ENCODE data around the gene DNAH1.

The DNAH1 gene

DNA sequence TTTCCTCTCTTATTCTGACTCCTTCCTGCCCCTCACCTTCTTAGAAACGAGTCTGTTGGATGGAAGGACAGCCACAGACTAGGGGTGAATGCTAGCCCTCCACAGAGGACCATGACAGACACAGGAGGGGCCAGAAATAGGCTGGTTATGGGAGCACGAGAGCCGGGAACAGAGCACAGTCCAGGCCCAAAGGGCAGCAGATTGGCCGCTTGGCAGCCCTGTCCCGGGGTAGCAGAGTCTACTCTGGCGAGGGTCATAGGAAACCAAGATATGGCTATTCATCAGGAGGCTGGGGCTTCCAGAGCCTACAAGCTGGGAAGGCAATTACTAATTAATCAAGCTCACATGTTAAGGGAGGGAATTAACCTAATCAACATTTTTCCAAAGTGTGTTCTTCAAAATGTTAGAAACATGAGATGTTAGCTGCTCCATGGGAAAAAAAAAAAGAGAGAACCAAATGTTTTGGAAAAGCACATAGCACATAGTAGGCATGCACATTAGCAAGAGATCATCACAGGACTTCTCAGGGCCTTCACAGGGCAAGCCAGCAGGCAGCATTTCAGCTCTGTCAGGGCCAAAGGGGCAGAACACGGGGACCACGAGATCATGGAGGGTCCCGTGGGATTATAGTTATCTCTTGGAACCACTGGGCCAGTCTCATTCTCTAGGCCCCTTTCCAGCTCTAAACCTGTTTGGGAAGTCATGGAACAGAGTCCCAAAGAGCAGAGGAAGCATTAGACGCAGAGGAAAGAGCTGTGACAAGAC is 115.5 kb downstream of the DNAH1 start:
- H3K27me3 Mint-ChIP-seq = peaks cover 3% of the 10 kb centered on the region
- no peaks in the 10 kb centered on the region for H3K9me3 Mint-ChIP-seq
- peaks cover 6% of the 10 kb centered on the region for H3K4me1 Mint-ChIP-seq
- DNase-seq (ENCODE audit: low spot score in 2 of 2) (no peak), ATAC-seq (ENCODE audit: low read depth) (no peak)
- no peak overlapping the region for H3K4me3 Mint-ChIP-seq
- no peak overlapping the region for H3K27ac Mint-ChIP-seq
- H3K36me3 Mint-ChIP-seq = no peaks in the 10 kb centered on the region

DNA sequence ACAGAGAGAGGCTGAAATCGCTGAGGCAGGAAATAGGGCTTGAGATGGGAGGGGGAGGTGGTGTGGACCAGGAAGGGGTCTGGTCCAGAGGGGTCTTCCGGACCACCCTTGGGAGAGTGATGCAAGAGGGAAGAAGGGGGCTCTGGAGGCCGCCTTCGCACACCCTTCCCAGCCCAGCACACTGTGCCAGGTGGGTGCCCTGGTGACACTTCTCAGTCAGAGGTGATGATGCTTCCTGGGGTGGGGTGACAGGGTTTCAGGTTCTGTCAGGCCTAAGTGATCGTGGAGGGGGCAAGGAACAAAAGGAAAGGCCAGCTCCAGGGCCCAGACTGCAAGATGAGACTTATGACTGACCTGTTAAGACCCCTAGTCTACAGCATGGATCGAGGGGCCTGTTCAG is 116.1 kb downstream of the DNAH1 start:
- no peak for ATAC-seq (ENCODE audit: low read depth)
- H3K9me3 Mint-ChIP-seq = no peaks in the 10 kb centered on the region
- peaks cover 3% of the 10 kb centered on the region for H3K27me3 Mint-ChIP-seq
- H3K36me3 Mint-ChIP-seq = no peaks in the 10 kb centered on the region
- peaks cover 6% of the 10 kb centered on the region for H3K4me1 Mint-ChIP-seq
- no peak overlapping the region for H3K27ac Mint-ChIP-seq
- H3K4me3 Mint-ChIP-seq = no peak overlapping the region
- no peak for DNase-seq (ENCODE audit: low spot score in 2 of 2)

DNA sequence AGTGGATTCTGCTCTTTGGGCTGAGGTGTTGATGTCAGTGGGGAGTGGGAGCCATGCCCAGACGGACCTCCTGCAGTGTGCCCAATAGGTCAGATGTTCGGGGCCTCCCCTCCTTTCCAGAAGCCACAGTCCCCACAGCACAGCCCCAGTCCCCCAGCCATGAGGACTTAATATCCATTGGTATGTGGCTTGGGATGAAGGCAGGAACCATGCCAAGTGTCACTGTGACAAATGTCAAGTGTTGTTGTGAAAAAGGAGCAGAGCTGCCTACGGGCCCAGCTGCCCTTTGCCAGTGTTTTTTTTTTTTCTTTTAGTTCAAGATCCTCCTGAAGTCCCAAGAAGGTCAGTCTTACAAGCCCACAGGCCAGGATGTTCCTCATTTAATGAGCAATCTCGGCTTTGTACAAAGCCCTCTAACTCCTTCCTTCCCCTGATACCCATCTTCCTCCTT is 116.6 kb downstream of the DNAH1 start:
- Mint-ChIP-seq H3K36me3 (no peaks in the 10 kb centered on the region), H3K4me3 (no peak overlapping the region), H3K27ac (peak overlapping the region; percentile 51), H3K27me3 (peaks cover 3% of the 10 kb centered on the region), H3K9me3 (no peaks in the 10 kb centered on the region), H3K4me1 (peaks cover 6% of the 10 kb centered on the region)
- no peak for ATAC-seq (ENCODE audit: low read depth)
- no peak for DNase-seq (ENCODE audit: low spot score in 2 of 2)

DNA sequence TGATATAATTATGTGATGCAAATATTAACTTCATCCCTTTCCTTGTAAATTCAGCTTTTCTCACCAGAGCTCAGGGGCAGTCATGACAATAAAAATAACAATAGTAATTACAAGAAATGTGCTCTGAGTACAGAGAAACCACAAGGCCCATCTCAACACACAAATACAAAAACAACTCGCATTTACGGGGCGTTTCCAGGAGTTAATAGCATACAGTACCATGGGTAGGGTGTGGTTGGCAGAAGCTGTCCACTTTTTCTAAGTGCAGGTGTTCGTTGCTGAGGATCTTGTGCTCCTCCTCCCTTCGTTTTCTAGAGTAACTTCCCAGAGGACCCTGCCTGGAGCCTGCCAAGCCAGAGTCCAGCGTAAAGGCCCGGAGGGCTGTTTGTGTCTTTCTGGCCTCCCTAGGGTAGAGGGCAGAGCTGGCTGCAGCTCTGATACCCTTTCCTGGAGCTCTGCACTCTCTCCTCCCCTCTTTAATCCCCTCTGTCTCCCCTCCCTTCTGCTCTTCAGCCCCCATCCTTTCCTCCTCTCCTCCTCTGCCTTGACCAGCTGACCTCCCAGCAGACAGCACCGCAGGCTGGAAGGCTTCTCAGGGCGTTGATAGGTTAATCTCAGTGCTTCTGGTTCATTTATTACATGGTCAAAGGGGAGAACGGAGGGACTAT is 117.3 kb downstream of the DNAH1 start:
- ATAC-seq (ENCODE audit: low read depth) = no peak

DNA sequence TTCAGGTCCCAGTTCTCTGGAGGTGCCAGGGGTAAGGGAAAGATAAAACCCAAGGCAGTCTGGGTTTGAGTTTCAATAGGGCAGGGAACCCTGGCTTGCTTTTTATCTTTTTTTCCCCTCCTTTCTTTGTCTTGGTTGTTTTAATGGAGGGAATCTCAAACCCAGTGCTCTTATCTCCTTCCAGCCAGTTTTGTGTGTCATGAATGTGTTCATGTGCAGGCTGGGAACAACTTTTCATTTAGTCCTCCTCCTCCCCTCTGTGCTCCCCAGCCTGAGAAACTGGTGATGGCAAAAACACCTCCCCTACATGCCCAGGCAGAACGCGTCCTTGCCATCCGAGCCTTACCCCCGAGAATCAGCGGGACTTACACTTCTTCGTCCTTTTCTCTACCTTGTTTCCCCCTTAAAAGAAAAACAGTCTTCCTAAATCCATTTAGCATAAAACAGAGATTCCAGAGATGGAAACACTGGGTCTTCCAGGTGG is 117.9 kb downstream of the DNAH1 start:
- no peak for ATAC-seq (ENCODE audit: low read depth)
- Mint-ChIP-seq H3K27me3 (peaks cover 2% of the 10 kb centered on the region), H3K4me1 (peaks cover 6% of the 10 kb centered on the region), H3K9me3 (no peaks in the 10 kb centered on the region), H3K27ac (no peak overlapping the region), H3K36me3 (no peaks in the 10 kb centered on the region), H3K4me3 (no peak overlapping the region)
- no peak for DNase-seq (ENCODE audit: low spot score in 2 of 2)

More for the DNA sequence above, 117.3 kb downstream of the DNAH1 start:
- Mint-ChIP-seq H3K4me3 (no peak overlapping the region), H3K27me3 (peaks cover 2% of the 10 kb centered on the region), H3K9me3 (no peaks in the 10 kb centered on the region), H3K4me1 (peaks cover 6% of the 10 kb centered on the region), H3K36me3 (no peaks in the 10 kb centered on the region), H3K27ac (peak overlapping the region; percentile 51)
- no peak for DNase-seq (ENCODE audit: low spot score in 2 of 2)

DNA sequence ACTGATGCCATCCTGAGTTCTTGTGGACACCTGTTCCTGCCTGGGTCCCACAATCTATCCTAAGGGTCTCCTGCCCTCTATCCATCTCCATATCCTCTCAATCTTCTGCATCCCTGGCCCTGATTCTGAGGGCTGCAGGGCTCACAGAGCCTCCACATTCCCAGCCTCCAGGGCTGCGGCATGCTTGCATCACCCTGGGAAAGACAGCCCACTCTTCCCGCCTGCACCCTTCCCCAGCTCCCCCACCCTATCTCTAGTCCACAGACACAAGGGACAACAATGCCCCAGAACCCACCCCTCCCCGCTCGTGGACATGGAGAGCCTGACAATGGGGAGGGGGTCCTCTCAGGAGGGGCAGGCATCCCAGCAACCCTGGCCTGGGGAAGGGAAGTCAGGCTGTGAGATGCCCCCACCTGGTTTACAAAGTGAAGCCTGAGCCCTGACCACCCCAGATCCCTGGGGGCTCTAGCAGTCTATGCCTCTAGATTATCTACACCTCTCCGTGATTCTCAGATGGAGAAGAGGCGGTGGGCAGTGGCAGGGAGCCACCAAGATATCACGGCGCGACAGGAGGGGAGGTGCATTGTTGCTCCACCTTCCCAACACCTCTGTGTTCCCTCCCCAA is 118.5 kb downstream of the DNAH1 start:
- H3K4me3 Mint-ChIP-seq = no peak overlapping the region
- ATAC-seq (ENCODE audit: low read depth) = no peak
- no peak overlapping the region for H3K27ac Mint-ChIP-seq
- no peaks in the 10 kb centered on the region for H3K36me3 Mint-ChIP-seq
- peaks cover 6% of the 10 kb centered on the region for H3K4me1 Mint-ChIP-seq
- DNase-seq (ENCODE audit: low spot score in 2 of 2) = no peak
- peaks cover 2% of the 10 kb centered on the region for H3K27me3 Mint-ChIP-seq
- no peaks in the 10 kb centered on the region for H3K9me3 Mint-ChIP-seq

DNA sequence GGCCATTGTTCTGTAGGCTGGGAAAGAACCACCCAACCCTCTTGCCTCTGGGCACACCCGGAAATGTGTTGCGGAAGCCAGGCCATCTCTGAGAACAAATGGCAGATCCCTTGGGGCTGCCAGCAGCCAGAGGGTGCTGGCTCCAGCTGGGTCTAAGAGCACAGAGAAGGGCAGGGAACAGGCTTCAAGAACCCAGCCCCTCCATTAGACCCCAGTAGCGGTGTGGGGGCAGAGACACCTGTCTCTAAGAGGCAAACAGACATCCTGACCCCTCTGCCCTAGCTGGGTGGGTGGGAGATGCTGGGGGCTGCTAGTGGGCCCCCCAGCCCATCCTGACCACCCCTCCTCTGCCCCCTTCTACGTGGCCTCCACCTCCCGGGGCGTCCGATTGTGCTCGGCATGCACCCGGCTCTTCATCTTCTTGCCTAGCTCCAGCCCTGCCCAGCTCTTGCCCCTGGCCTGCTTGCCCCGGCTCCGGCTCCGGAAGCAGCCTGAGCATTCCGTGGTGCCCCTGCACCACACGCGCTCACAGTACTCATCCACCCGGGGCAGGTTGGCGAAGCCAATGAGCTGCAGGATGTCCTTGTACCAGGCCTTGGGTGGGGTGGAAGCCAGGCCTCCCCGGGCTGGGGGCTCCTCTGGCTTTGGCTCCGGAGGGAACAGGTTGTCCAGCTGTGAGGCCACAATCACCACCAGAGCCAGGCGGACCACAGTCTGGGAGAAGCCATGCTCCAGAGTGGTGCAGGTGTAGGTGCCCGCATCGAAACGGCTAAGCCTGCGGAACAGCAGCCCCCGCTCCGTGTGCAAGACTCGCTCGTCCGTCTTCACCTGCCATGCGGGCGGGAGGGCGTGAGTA is 119.4 kb downstream of the DNAH1 start:
- Mint-ChIP-seq H3K9me3 (no peaks in the 10 kb centered on the region), H3K4me1 (peaks cover 6% of the 10 kb centered on the region), H3K4me3 (no peak overlapping the region), H3K27ac (no peak overlapping the region), H3K36me3 (no peaks in the 10 kb centered on the region), H3K27me3 (peaks cover 2% of the 10 kb centered on the region)
- no peak for DNase-seq (ENCODE audit: low spot score in 2 of 2)
- no peak for ATAC-seq (ENCODE audit: low read depth)

DNA sequence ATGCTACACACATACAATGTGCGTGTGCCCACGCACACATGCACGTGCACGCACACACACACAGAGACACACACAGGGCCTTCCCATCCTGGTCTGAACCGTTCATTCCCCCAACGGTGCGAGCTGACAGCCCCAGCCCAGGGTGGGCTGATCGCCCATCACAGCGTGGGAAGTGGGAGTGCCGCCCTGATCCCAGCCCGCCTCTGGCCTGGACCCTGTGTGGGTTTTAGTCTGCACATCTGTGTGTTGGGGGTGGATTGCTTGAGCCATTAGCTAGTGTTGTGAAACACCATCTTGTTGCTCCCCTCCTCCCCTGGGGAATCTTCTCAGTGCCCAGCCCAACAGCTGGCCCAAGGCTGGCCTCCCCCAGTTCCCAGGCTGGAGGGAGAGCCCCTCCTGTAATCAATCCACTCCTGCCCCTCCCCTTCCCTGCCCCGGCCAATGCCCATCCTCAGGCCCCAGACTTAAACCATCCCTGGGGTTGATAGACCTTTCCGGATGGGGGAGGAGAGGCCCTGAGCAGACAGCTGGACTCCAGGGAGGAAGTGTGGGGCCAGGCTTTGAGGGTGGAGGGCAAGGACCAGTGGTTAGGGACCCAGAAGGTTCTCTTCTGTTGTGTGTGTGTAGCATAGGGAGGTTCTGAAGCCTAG is 120.5 kb downstream of the DNAH1 start:
- Mint-ChIP-seq H3K4me3 (no peak overlapping the region), H3K36me3 (no peaks in the 10 kb centered on the region)
- no peak for DNase-seq (ENCODE audit: low spot score in 2 of 2)

DNA sequence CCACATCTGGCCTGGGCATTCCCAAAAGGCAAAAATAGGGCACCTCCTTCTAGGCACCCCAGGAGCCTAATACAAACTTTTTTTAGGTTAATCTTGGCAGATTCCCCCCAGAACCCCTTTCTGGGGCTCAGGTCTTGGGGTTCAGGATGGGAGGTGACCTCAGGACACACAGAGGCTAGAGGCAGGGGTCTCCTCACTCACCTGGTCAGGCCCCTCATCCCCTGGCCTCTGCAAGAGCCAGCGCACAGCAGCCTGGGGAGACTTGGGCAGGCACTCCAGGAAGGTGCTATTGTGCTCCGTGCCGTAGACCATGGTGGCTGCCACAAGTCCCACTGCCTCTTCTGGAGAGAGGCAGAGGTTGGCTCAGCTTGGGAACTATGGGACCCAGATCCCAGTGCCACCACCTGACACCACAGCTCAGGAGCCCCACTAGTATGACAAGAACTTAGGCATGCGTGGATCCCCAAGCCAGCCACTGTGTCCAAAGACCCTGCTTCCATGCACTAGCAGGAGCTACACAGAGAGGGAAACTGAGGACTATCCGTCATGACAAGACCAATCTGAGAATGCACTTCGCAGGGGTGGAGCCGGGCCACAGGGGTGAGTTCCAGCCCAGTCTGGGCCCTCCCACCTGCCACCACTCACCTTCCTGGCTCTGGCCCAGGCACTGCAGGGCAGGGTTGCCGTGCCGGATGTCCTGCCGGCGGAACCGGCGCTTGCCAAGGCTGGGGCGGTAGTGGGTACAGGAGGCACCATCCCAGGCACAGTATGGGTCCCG is 121.4 kb downstream of the DNAH1 start:
- H3K27ac Mint-ChIP-seq = no peak overlapping the region
- DNase-seq (ENCODE audit: low spot score in 2 of 2) (no peak), ATAC-seq (ENCODE audit: low read depth) (no peak)
- H3K4me3 Mint-ChIP-seq = no peak overlapping the region
- H3K36me3 Mint-ChIP-seq = no peaks in the 10 kb centered on the region
- H3K27me3 Mint-ChIP-seq = no peaks in the 10 kb centered on the region
- H3K9me3 Mint-ChIP-seq = no peaks in the 10 kb centered on the region
- peaks cover 6% of the 10 kb centered on the region for H3K4me1 Mint-ChIP-seq

More for the DNA sequence above, 120.5 kb downstream of the DNAH1 start:
- no peak for ATAC-seq (ENCODE audit: low read depth)
- Mint-ChIP-seq H3K9me3 (no peaks in the 10 kb centered on the region), H3K4me1 (peaks cover 6% of the 10 kb centered on the region), H3K27me3 (peaks cover 2% of the 10 kb centered on the region), H3K27ac (no peak overlapping the region)

DNA sequence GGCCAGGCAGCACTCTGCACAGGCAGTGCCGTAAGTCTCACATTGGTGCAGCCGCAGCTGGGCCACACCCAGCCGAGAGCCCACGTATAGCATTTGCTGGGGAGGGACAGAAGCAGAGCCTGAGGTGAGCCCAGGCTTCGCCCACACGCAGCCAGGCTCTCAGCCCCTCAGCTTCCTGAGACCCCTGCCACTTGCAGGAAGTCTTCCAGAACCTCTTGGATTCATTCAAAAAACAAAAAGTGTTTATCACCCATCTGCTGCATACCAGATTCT is 121.9 kb downstream of the DNAH1 start:
- no peaks in the 10 kb centered on the region for H3K27me3 Mint-ChIP-seq
- DNase-seq (ENCODE audit: low spot score in 2 of 2) (no peak), ATAC-seq (ENCODE audit: low read depth) (no peak)
- H3K27ac Mint-ChIP-seq = no peak overlapping the region
- no peaks in the 10 kb centered on the region for H3K9me3 Mint-ChIP-seq
- H3K4me3 Mint-ChIP-seq = no peak overlapping the region
- H3K4me1 Mint-ChIP-seq = peaks cover 4% of the 10 kb centered on the region
- no peaks in the 10 kb centered on the region for H3K36me3 Mint-ChIP-seq

DNA sequence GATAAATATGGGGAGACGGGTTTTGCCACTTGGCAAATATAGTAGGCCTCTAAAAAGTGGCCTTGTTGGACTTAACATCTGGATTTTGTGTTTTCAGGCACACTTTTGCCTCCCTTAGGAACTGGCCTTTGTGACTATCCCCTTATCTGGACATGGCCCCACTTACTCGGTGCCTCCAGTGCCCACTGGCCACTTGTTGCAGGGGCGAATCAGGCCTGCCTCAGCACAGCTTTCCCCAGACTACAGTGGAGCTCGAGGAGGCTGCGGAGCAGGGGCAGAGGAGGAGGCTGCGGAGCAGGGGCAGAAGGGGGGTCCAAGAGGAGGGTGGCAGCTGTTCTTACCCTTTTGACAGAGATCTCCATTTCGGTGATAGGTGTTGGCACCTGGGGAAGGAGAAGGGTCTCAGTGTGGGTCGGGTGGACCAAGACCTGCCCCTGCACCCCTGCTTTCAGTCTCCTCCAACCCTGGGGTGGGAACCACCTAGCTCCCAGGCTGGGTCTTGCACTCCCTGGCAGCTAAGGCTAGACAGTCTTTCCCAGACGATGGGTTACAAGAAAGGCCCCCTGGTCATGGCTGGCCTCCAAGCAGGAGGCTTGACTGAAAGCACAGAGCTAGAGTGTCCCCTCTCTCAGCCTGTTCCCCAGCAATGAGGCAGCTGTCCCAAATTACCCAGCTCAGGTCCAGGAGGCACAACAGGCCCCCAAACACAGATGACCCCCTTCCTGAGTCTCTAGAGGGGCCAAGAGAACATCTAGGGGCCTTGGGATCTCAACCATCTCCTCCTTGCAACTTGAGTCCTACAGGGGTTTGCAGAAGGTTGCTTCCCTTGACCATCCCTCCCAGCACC is 122.7 kb downstream of the DNAH1 start:
- ATAC-seq (ENCODE audit: low read depth) = no peak
- DNase-seq (ENCODE audit: low spot score in 2 of 2) = no peak
- H3K27me3 Mint-ChIP-seq = no peaks in the 10 kb centered on the region
- H3K9me3 Mint-ChIP-seq = no peaks in the 10 kb centered on the region
- no peak overlapping the region for H3K4me3 Mint-ChIP-seq
- no peaks in the 10 kb centered on the region for H3K4me1 Mint-ChIP-seq
- no peaks in the 10 kb centered on the region for H3K36me3 Mint-ChIP-seq
- no peak overlapping the region for H3K27ac Mint-ChIP-seq

DNA sequence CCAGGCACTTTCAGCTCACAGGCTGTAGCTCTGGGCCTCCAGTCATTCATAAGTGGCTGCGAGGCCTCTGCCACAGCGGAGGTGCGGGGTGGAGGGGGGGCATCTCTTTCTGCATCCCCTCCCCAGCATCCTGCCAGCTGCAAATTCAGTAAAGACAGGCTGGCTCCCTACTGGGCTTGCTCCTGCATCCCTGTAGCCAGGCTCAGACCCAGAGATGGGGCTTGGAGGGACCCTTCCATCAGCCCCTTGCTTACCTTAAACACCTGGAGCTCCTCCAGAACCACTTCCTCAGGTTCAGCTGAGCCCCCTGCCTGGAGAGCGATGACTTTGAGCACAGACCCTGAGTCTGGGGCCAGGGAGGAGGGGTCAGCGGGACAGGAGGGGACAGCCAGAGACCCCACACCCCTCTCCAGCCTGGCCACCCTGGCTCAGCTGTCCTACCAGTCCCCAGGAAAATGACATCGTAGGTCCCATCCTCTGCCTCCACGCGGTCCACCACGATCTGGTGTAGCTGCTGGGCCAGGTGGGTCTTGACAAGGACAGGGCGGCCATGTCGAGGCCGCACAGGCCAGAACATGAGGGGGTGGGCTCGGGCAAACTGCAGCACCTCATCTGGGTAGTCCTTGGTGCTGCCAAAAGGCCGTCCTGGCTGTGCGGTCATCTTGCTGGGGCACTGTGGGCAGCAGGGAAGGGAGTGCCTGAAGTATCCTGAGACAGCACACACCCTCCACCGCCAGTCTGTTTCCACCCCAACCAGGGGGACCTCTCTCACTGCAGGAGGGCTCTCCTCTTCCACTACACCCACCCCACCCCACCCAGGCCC is 123.5 kb downstream of the DNAH1 start:
- Mint-ChIP-seq H3K27ac (no peak overlapping the region), H3K9me3 (no peaks in the 10 kb centered on the region), H3K27me3 (peaks cover 3% of the 10 kb centered on the region), H3K4me3 (no peak overlapping the region), H3K36me3 (no peaks in the 10 kb centered on the region), H3K4me1 (peaks cover 5% of the 10 kb centered on the region)
- ATAC-seq (ENCODE audit: low read depth) (no peak), DNase-seq (ENCODE audit: low spot score in 2 of 2) (no peak)

Data from memory B cell (primary cell).